Activated T-cell treated with anti-CD3 and anti-CD28 coated beads, Interleukin-2, amount 50 U/mL, for 24 hours (primary cell): ENCODE data around the gene PER1.

Experiments
- DNase-seq: peaks from one replicate; pipeline ENCODE4 v3.0.0-alpha.2; 2020
- H3K27ac Mint-ChIP-seq: 2 replicates; pipeline ENCODE4 v1.8.0; 2020; ENCODE audit warnings: mild to moderate bottlenecking, mixed read lengths
- H3K27me3 Mint-ChIP-seq: 2 replicates; pipeline ENCODE4 v1.8.0; 2020; ENCODE audit warnings: mixed read lengths
- H3K36me3 Mint-ChIP-seq: 2 replicates; pipeline ENCODE4 v1.8.0; 2020; ENCODE audit warnings: low read depth, mixed read lengths
- H3K4me1 Mint-ChIP-seq: 2 replicates; pipeline ENCODE4 v1.8.0; 2020; ENCODE audit warnings: low read depth, mixed read lengths
- H3K4me3 Mint-ChIP-seq: 2 replicates; pipeline ENCODE4 v1.8.0; 2020; ENCODE audit warnings: mild to moderate bottlenecking, moderate library complexity, mixed read lengths
- H3K9me3 Mint-ChIP-seq: 2 replicates; pipeline ENCODE4 v1.8.0; 2020; ENCODE audit warnings: mixed read lengths

PER1 gene

GRCh38 chr17:8091033-8091687 is 61.0 kb downstream of the PER1 start:
- Mint-ChIP-seq H3K27me3 (peaks cover 37% of the 10 kb centered on the region), H3K9me3 (no peaks in the 10 kb centered on the region), H3K27ac (no peak overlapping the region), H3K4me3 (no peak overlapping the region), H3K4me1 (peaks cover 8% of the 10 kb centered on the region), H3K36me3 (no peaks in the 10 kb centered on the region)
- no peak for DNase-seq
